IPS-18a (cell line): ENCODE results near the gene RNASE11.

Experiments used
- H3K27ac ChIP-seq: one replicate; pipeline ENCODE4 v1.5.1; 2013; ENCODE audit warnings: low read length
- H3K27me3 ChIP-seq: one replicate; pipeline ENCODE4 v1.6.1; 2013; ENCODE audit warnings: mild to moderate bottlenecking, low read length; ENCODE audit not compliant: control insufficient read depth, insufficient read depth
- H3K36me3 ChIP-seq: one replicate; pipeline ENCODE4 v1.6.1; 2013; ENCODE audit warnings: low read depth, low read length; ENCODE audit not compliant: control insufficient read depth
- H3K4me1 ChIP-seq: one replicate; pipeline ENCODE4 v1.6.1; 2013; ENCODE audit warnings: low read depth, low read length; ENCODE audit not compliant: control insufficient read depth
- H3K4me3 ChIP-seq: one replicate; pipeline ENCODE4 v1.5.1; 2013; ENCODE audit warnings: low read length
- H3K9ac ChIP-seq: one replicate; pipeline ENCODE4 v1.6.1; 2013; ENCODE audit warnings: mild to moderate bottlenecking, low read length, moderate library complexity
- H3K9me3 ChIP-seq: one replicate; pipeline ENCODE4 v1.6.1; 2013; ENCODE audit warnings: low read depth, low read length; ENCODE audit not compliant: control insufficient read depth

Gene RNASE11

DNA sequence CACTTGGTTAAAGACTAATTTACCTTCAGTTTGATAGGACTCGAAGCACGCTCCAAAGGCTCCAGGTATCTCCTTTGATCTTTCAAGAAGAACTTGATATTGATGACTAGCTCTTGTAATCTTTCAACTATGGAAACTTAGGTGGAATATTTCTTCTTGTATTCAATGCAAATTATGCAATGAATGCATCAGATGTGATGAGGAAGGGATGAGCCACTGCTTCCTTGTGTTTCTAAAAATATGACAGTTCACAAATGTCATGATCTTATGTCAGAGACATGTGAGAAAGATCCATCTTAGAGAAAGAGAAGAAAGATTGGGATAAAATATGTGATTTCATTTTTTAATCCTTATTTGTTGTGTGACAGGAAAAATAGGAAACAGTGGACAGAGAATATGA lies 36.9 kb downstream of the RNASE11 start:
- no peaks in the 10 kb centered on the region for H3K27me3 ChIP-seq
- no peak overlapping the region for H3K27ac ChIP-seq
- H3K9ac ChIP-seq, result no peak overlapping the region
- H3K9me3 ChIP-seq, result no peaks in the 10 kb centered on the region
- H3K36me3 ChIP-seq, result no peaks in the 10 kb centered on the region
- no peaks in the 10 kb centered on the region for H3K4me1 ChIP-seq
- H3K4me3 ChIP-seq, result no peak overlapping the region

DNA sequence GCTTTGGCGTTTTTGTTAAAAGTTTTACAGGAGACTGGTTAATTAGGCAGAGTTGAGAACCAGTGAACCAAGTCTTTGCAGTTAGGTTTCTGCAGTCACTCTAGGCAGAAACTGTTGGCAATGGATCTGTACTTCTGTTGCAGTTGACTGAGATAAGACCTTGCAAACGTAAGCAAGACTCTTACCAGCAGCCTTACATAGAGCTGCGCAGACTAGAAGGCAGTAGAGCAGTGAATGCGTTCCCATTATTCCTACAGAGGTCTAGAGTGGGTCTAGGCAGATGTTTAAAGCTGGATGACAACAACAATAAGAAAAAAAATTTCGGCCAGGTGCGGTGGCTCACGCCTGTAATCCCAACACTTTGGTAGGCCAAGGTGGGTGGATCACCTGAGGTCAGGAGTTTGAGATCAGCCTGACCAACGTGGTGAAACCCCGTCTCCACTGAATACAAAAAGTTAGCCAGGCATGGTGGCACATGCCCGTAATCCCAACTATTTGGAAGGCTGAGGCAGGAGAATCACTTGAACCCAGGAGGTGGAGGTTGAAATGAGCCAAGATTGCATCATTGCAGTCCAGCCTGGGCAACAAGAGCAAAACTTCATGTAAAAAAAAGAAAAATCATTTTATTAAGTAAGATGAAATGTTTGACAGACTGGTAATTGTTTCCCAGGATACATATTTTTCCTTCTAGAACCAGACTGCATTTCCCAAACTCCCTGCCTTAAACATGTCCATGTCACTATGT lies 39.2 kb downstream of the RNASE11 start:
- Histone ChIP-seq H3K9me3 (no peaks in the 10 kb centered on the region), H3K27me3 (no peaks in the 10 kb centered on the region), H3K9ac (no peak overlapping the region)

DNA sequence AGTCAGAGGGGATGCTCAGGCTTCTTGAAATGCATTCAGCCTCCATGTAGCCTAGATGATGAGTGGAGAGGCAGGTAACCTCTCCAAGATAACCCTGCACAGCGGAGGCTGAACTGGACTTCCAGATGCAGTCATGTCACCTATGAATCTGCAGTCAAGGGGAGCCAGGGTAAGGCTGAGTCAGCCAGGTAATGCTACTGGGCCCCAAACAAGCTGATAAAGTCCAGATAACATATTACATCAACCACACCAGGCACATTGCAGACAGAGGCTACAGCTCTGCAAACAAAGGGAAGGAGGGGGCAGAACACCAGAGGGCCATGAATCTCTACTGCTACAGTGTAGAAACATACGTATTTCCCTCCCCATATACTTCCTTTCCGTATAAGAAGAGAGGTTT lies 40.9 kb downstream of the RNASE11 start:
- Histone ChIP-seq H3K27ac (no peak overlapping the region), H3K4me1 (no peaks in the 10 kb centered on the region), H3K27me3 (no peaks in the 10 kb centered on the region), H3K36me3 (no peaks in the 10 kb centered on the region), H3K4me3 (no peak overlapping the region), H3K9me3 (no peaks in the 10 kb centered on the region), H3K9ac (no peak overlapping the region)

More for the DNA sequence above, 39.2 kb downstream of the RNASE11 start:
- Histone ChIP-seq H3K4me3 (no peak overlapping the region), H3K27ac (no peak overlapping the region), H3K36me3 (no peaks in the 10 kb centered on the region), H3K4me1 (no peaks in the 10 kb centered on the region)

DNA sequence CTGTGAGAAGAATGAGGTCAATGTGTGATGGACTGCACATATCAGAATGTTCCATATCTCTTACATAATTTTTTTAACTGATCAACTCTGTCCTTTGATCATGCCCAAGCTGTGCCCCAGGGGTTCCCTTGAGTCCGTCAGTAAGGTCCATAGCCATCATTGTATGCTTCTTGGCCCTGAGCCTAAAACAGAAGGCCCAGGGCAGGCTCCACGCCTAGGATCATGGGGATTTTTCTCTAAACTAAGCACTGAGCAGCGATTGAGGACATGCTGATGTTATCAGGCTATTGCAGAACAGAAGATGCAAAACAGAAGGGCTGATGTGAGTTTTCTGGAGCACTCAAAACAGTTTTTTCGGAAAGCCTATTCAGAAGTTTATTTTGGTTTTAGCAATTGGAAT lies 47.9 kb downstream of the RNASE11 start:
- Histone ChIP-seq H3K4me3 (no peak overlapping the region), H3K4me1 (no peaks in the 10 kb centered on the region), H3K9ac (no peak overlapping the region), H3K27ac (no peak overlapping the region), H3K36me3 (no peaks in the 10 kb centered on the region), H3K27me3 (no peaks in the 10 kb centered on the region), H3K9me3 (no peaks in the 10 kb centered on the region)
